DOHH2 (cell line): ENCODE data around the gene UROD.

Experiments used
- H3F3A ChIP-seq: fragments of 200-600 bp; sonication (generic), shearing (Covaris generic); 2 replicates; pipeline ENCODE4 v1.6.0; 2016; ENCODE audit warnings: antibody characterized with exemption, mild to moderate bottlenecking; ENCODE audit not compliant: control insufficient read depth, insufficient read depth
- H3K27ac ChIP-seq: fragments of 200-600 bp; sonication (generic); 2 replicates; pipeline ENCODE4 v1.5.1; 2014; ENCODE audit warnings: low read depth, mild to moderate bottlenecking, low read length, moderate library complexity
- H3K27me3 ChIP-seq: fragments of 200-600 bp; sonication (generic); 2 replicates; pipeline ENCODE4 v1.6.1; 2014; ENCODE audit warnings: mild to moderate bottlenecking, low read length, mixed read lengths; ENCODE audit not compliant: control insufficient read depth
- H3K36me3 ChIP-seq: fragments of 200-600 bp; sonication (generic); 2 replicates; pipeline ENCODE4 v1.6.1; 2014; ENCODE audit warnings: mild to moderate bottlenecking, low read length, moderate library complexity, mixed read lengths; ENCODE audit not compliant: control insufficient read depth
- H3K4me1 ChIP-seq: fragments of 200-600 bp; sonication (generic); 2 replicates; pipeline ENCODE4 v1.6.1; 2014; ENCODE audit warnings: mild to moderate bottlenecking, low read length, mixed read lengths; ENCODE audit not compliant: control insufficient read depth
- H3K4me2 ChIP-seq: fragments of 200-600 bp; sonication (generic); 2 replicates; pipeline ENCODE4 v1.6.0; 2014; ENCODE audit warnings: mild to moderate bottlenecking, low read length, moderate library complexity
- H3K4me3 ChIP-seq: fragments of 200-600 bp; sonication (generic); 2 replicates; pipeline ENCODE4 v1.5.1; 2014; ENCODE audit warnings: mild to moderate bottlenecking, low read length, mixed read lengths
- H3K79me2 ChIP-seq: fragments of 200-600 bp; sonication (generic); 2 replicates; pipeline ENCODE4 v1.6.1; 2014; ENCODE audit warnings: mild to moderate bottlenecking, low read length, mixed read lengths; ENCODE audit not compliant: control insufficient read depth
- H3K9me2 ChIP-seq: fragments of 200-600 bp; sonication (generic); replicated peaks from 2 replicates; pipeline ENCODE4 v1.6.1; 2014; ENCODE audit warnings: mild to moderate bottlenecking, low read length, mixed read lengths; ENCODE audit not compliant: control insufficient read depth
- H3K9me3 ChIP-seq: fragments of 200-600 bp; sonication (generic); 2 replicates; pipeline ENCODE4 v1.6.1; 2014; ENCODE audit warnings: antibody characterized with exemption, low read length, mixed read lengths; ENCODE audit not compliant: control insufficient read depth, insufficient read depth
- H4K20me1 ChIP-seq: fragments of 200-600 bp; sonication (generic); 2 replicates; pipeline ENCODE4 v1.6.0; 2014; ENCODE audit warnings: low read depth, mild to moderate bottlenecking, antibody characterized with exemption, low read length, moderate library complexity; ENCODE audit not compliant: control insufficient read depth, insufficient read depth
- CTCF ChIP-seq: fragments of 200-600 bp; sonication (generic); IDR thresholded peaks from one replicate; pipeline ENCODE4 v1.5.1; 2014; ENCODE audit warnings: antibody characterized with exemption, mild to moderate bottlenecking, low read depth, low read length; ENCODE audit not compliant: poor library complexity, severe bottlenecking
- EZH2phosphoT487 ChIP-seq: fragments of 200-600 bp; sonication (generic); IDR thresholded peaks from 2 replicates; pipeline ENCODE4 v1.6.1; 2017; ENCODE audit warnings: borderline replicate concordance, mild to moderate bottlenecking, antibody characterized with exemption, low read length, moderate library complexity, mixed read lengths

UROD gene

DNA sequence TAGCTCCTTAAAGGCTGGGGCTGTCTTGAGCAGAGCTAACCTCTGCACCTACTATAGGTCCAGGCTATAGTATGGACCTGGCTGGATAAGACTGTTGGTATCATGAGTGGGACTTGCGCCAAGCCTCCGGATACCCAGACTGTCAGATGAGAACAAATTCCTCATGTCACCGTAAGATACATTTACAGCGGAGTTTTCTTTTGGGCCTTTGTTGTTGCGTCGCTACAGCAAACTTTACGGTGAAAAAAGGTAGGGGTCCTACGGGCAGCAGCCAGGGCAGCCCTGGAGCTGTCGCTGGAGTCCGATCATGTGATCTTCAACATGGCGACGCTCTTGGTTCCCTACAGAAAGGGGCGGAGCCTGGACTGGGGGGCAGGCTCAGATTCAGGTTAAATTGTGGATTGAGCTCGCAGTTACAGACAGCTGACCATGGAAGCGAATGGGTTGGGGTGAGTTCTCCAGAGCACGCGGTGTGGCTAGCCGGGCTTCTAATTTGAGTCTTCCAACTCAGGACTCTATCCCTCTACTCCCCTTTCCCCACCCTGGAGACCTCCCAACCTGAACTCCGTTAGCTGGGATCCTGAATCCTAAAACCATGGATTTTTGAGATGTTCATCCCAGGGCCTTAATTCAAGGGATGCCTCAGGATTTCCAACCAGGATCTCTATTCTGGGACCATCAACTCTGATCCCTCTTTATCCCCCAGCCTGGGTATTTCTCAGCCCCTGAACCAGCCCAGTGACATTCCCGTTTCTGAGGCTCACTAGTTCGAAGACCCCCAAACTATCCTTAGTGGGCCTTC is at the start of gene UROD:
Gene UROD, plus strand, starts transcription at position 418 of the 802 bp plus-strand sequence. Its CDS starts 12 bp downstream, at position 430.
- Histone ChIP-seq H3K4me3 (peak within 1 kb of the TSS; percentile 92), H3F3A (no peaks in the 10 kb centered on the region), H3K9me2 (no peaks in the 10 kb centered on the region), H3K27me3 (no peaks in the 10 kb centered on the region), H3K9me3 (no peaks in the 10 kb centered on the region), H3K27ac (peak within 1 kb of the TSS; percentile 39), H4K20me1 (no peaks in the 10 kb centered on the region; the same call in 1 of the 2 replicates), H3K4me2 (peak within 1 kb of the TSS; percentile 94), H3K79me2 (peaks cover 17% of the 10 kb centered on the region), H3K36me3 (peaks cover 24% of the 10 kb centered on the region), H3K4me1 (peaks cover 30% of the 10 kb centered on the region)
- TF ChIP-seq EZH2phosphoT487: no peak

- Histone ChIP-seq H3F3A (no peaks in the 10 kb centered on the region), H3K4me3 (no peak overlapping the region), H3K27me3 (no peaks in the 10 kb centered on the region), H3K9me3 (no peaks in the 10 kb centered on the region), H3K4me2 (no peak overlapping the region), H3K27ac (no peak overlapping the region), H3K36me3 (peaks cover 18% of the 10 kb centered on the region; the same call in 1 of the 2 replicates), H4K20me1 (no peaks in the 10 kb centered on the region), H3K79me2 (peaks cover 11% of the 10 kb centered on the region; the same call in 1 of the 2 replicates), H3K9me2 (no peaks in the 10 kb centered on the region), H3K4me1 (no peaks in the 10 kb centered on the region)
- TF ChIP-seq CTCF (no peak), EZH2phosphoT487 (no peak)
Measured at GRCh38 chr1:44962729-44963128, 49.3 kb upstream of the UROD start.

- Histone ChIP-seq H3K9me2 (no peaks in the 10 kb centered on the region), H3K27ac (no peak overlapping the region)
- TF ChIP-seq CTCF (no peak), EZH2phosphoT487 (no peak)
Measured at GRCh38 chr1:44964396-44964795, 47.7 kb upstream of the UROD start.

DNA sequence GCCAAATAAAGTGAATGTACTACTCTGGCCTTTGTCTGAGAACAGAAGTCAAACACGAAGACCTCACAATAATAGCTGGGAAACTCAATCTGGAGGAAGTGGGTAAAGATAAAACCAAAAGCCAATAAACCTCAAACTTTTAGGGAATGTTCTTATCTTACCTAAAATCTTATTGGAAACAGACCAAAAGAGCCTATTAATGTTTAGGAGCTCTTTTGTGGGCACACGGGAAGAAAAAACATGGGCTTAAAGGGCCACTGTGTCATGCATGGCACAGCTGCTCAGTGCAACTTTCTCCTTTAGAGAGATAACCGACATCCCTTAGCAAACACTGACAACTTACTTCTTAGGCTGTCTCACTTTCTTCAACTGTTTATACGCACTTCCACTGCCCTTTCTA is 41.7 kb upstream of the UROD start:
- H3K36me3 ChIP-seq: peaks cover 43% of the 10 kb centered on the region
- H3K9me3 ChIP-seq: no peaks in the 10 kb centered on the region
- no peaks in the 10 kb centered on the region for H4K20me1 ChIP-seq
- H3K4me3 ChIP-seq: no peak overlapping the region
- H3K79me2 ChIP-seq: peaks cover 12% of the 10 kb centered on the region
- no peaks in the 10 kb centered on the region for H3K4me1 ChIP-seq
- no peaks in the 10 kb centered on the region for H3K27me3 ChIP-seq
- no peaks in the 10 kb centered on the region for H3K9me2 ChIP-seq
- H3K27ac ChIP-seq: no peak overlapping the region
- no peak overlapping the region for H3K4me2 ChIP-seq
- H3F3A ChIP-seq: no peaks in the 10 kb centered on the region
- TF ChIP-seq EZH2phosphoT487: no peak
- no peak for TF ChIP-seq CTCF

More at GRCh38 chr1:44964396-44964795, 47.7 kb upstream of the UROD start:
- Histone ChIP-seq H4K20me1 (no peaks in the 10 kb centered on the region), H3K4me2 (no peak overlapping the region), H3F3A (no peaks in the 10 kb centered on the region), H3K9me3 (no peaks in the 10 kb centered on the region), H3K36me3 (peaks cover 10% of the 10 kb centered on the region; the same call in 1 of the 2 replicates), H3K4me1 (no peaks in the 10 kb centered on the region), H3K79me2 (peaks cover 11% of the 10 kb centered on the region; the same call in 1 of the 2 replicates), H3K27me3 (no peaks in the 10 kb centered on the region), H3K4me3 (no peak overlapping the region)
